GM19324 (cell line): ENCODE measurements around the gene HYLS1.
"Not testable (repeated sequence)": the region's sequence is repeated elsewhere in the genome, so short reads cannot be mapped to it uniquely, and the experiment has no call there.

ENCODE experiments used
- ATAC-seq: cut with Tn5 transposase; IDR thresholded peaks from one replicate; pipeline ENCODE4 v1.9.1; 2021; ENCODE audit warnings: mild to moderate bottlenecking, moderate library complexity; ENCODE audit not compliant: unreplicated experiment, low FRiP score

The HYLS1 gene

GRCh38 chr11:125902927-125903710 lies 15.7 kb downstream of the HYLS1 start, which contains the start of gene PUS3:
Gene PUS3, minus strand, starts transcription at chr11:125903206. Its CDS starts 6,922 bp downstream, at chr11:125896284.
- ATAC-seq, result peak; percentile 95

DNA sequence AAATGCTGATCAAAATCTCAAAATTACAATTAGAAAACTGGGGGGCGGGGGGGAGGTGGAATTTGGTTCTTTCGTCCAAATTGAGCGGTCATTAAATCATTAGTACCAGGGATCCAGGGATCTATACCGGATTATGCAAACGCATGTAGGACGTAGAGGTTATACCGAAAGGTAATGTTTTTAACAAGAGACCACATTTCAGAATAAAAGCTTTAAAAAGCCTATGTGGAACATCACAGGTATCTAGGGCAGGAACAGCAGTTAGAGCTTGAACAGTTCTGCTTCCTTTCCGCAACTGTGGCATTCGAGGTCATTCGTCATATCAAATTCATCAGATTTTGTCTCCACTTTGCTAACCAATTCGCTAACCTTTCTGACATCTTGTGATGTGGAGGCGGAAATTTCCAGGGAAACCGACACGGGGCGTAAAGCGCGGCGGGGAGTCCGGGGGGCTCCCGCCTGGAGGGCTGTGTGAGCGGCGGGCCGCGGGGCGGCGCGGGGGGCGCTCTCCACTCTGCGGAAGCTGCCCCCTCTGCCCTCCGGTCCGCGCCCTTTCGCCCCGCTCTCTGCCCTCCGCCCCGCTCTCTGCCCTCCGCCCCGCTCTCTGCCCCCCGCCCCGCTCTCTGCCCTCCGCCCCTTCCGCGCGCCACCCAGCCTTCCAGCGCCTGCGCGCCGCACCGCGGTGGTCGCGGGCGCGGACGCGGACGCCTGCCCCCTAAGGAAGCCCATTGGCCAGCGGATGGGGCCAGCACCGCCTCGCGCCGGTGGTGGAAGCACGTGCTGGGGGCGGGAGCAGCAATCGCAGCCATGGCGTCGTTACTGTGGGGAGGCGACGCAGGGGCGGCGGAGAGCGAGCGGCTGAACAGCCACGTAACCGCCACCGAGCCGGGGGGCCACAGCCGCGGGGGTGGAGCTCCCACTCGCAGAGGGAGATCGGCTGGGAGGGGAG lies 16.5 kb downstream of the HYLS1 start, which contains the start of gene DDX25:
DDX25 (plus strand) TSS at position 798 of the 949 bp plus-strand sequence; CDS start at position 808, 10 bp downstream.
- no peak for ATAC-seq

DNA sequence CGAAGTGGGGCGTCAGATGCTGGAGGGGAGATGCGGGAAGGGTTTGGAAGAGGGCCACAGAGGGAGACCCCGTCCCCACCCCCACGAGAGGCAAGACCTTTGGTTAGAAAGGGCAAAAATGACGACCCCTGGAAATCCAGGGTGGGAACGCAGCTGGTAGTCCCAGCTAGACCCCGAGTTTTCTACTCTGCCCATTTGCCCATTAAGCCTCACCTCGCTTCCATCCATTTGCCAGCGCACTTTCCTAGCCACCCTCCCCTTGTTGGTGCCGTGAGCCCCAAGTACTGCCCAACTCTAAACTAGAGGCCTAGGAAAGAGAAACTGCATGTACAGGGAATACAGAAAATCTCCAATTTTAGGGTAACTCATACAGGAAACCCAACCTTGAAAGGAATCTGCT lies 17.2 kb downstream of the HYLS1 start:
- ATAC-seq, result no peak

DNA sequence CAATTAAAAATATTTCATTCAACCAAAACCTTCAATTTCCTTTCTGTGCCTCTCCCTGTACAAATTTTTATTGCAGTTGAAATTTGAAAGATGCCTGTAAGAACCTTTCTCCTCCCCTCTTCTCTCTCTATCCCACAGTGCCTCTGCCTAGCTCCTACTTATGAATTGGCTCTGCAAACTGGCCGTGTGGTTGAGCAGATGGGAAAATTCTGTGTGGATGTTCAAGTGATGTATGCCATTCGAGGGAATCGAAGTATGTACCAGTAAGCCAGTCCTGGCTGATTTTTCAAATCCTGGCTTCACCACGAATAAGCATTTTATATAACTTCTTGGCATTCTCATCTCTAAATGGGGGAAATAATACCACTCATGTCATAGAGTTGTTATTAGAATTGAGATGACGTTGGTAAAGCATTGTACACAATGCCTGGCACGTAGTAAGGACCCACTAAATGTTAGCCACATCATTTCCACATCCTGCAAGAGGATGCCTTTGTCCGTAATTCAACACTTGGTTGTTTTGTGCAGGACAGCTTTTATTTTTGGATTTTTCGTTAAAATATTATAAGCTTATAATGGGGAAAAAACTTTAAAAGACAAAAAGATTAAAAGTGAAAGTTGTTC lies 22.9 kb downstream of the HYLS1 start:
- no peak for ATAC-seq

DNA sequence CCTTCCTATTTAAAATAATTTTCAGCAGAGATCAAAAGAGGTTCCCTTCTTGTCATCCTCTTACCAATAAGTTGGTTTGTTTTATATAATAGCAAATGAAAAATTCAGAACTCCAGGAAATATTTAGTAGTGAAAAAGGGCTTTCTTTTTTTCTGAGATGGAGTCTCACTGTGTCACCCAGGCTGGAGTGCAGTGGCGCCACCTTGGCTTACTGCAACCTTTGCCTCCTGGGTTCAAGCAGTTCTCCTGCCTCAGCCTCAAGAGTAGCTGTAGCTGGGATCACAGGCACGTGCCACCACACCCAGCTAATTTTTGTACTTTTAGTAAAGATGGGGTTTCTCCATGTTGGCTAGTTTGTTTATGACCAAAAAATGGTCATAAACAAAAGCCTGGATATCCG lies 27.1 kb downstream of the HYLS1 start:
- not testable (repeated sequence) for ATAC-seq

GRCh38 chr11:125916683-125917347 lies 29.3 kb downstream of the HYLS1 start:
- no peak for ATAC-seq

GRCh38 chr11:125918140-125918840 lies 30.8 kb downstream of the HYLS1 start:
- ATAC-seq, result no peak

- no peak for ATAC-seq
These were observed 33.6 kb downstream of the HYLS1 start for GRCh38 chr11:125921042-125921441.

DNA sequence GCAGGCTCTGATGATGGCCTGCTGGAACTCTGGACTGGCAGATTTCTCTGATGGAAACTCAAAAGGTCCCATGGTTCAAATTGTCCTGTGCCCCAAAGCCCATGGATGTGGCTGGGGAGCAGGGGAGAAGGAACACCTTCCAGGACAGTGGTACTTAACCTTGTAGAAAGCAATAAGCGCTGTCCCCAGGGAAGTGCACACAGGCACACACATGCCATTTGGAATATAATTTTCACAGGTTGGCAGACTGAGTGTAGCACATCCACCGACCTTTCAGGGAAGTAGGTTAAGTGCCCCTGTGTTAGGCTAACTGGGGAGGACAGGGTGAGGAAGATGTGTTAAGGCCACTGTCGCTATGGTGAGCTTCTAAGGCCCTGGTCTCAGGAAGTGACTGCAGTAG lies 34.7 kb downstream of the HYLS1 start:
- ATAC-seq, result no peak

DNA sequence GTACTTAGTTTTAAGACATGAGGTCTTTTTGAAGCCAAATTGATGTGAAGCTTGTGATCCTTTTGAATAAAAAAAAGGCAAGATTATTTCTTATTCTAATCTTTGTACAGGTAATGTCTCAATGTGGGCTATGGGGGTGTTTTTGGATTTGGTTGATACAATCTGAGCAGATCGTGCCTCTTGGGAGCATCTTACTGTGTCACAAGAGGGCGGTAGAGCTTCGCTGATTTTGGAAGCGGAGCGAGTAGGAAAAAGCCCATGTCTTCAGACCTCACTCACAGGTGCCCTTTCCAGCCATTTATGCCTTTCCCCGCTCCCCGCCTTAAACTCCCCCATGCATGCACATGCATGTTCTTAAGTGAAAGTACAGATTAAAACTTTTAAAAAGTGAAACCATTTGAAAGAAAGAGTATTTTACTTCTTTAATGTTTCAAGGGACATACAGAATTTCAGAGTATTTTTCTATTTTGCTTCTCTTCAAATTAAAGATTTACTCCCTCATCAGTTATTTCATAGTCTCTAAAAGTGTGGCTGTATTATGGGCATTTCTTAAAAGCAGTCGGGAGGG lies 35.6 kb downstream of the HYLS1 start:
- no peak for ATAC-seq

- ATAC-seq, result no peak
These were observed 36.2 kb downstream of the HYLS1 start for GRCh38 chr11:125923633-125924032.

DNA sequence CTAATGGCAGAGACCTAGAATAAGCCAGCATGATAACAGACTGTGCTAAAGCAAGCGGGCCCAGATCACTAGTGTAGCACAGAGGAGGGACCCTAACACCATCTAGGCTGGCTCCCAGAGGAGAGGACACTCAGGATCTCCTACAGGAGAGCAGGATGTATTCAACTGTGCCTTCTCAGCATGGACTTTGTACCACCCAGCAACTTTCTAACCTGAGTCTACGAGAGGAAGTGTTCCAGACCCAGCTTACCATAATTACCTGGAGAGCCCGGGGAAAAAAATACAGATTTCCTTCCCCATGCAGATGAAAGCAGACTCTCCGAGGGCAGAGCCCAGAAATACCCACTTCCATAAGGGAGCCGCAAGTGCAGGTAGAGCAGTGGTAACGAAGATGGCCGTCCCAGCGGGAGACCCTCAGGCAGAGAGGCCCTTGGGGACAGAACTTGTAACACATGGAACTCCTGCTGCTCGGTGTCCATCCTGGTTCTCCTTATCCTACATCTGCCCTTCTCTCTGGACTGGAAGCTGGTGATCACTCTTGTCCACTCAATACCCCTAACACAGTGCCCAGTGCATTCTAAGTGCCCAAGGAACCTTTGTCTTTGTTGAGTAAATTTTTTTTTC lies 37.0 kb downstream of the HYLS1 start:
- no peak for ATAC-seq

GRCh38 chr11:125925247-125925740 lies 37.8 kb downstream of the HYLS1 start:
- ATAC-seq, result no peak

GRCh38 chr11:125925804-125926203 lies 38.3 kb downstream of the HYLS1 start:
- ATAC-seq, result no peak

DNA sequence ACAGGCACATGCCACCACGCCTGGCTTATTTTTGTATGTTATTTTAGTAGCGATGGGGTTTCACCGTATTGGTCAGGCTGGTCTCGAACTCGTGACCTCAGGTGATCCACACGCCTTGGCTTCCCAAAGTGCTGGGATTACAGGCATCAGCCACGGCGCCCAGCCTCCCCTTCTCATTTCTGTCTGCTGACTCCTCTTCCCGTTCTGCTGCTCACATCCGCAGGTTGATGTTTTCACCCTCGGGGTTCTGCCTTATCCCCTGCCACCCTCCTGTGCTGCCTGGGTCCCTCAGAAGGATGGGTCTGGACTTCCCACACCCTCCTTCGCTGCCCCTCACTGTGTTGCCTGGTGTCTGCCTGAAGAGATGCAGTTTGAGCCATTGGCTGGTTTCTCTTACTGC lies 39.2 kb downstream of the HYLS1 start:
- ATAC-seq, result no peak

DNA sequence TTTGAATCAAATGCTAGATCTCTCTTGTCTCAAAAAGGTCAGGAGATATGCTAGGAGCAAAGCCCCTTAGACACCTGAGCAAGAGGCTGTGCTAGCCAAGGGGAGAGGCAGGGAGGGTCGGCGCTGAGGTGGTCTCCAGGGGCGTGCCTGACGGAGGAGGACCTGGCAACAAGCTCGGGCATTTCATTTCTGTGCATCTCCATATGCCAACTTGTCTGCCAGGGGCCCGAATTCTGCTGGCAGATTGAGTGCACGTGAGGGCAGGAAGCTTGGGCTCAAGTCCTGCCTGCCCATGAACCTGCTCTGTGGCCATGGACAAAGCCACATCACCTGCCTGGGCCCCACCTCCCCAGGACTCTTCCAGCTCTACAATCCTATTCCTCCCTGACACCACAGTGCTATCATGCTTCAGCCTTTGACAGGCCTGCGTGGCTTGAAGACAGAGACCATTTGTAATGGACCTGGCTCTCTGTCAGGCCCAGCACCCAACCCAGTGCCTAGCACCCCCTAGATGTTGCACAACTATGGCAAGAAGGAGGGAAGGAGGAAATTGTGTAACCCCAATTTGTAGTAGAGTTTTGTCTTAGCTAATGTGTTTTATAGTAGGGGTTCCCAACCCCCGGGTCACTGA lies 42.1 kb downstream of the HYLS1 start:
- ATAC-seq, result no peak

DNA sequence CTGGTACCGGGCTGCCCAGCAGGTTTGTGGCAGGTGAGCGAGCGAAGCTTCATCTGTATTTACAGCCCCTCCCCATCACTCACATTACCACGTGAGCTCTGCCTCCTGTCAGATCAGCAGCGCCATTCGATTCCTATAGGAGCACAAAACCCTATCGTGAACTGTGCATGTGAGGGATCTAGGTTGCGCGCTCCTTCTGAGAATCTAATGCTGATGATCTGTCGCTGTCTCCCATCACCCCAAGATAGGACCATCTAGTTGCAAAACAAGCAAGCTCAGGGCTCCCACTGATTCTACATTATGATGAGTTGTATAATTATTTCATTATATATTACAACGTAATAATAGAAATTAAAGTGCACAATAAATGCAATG lies 42.6 kb downstream of the HYLS1 start:
- no peak for ATAC-seq

GRCh38 chr11:125931116-125931515 lies 43.6 kb downstream of the HYLS1 start:
- no peak for ATAC-seq
